ENCODE measurements around the gene CORO1C.

CORO1C gene

DNA sequence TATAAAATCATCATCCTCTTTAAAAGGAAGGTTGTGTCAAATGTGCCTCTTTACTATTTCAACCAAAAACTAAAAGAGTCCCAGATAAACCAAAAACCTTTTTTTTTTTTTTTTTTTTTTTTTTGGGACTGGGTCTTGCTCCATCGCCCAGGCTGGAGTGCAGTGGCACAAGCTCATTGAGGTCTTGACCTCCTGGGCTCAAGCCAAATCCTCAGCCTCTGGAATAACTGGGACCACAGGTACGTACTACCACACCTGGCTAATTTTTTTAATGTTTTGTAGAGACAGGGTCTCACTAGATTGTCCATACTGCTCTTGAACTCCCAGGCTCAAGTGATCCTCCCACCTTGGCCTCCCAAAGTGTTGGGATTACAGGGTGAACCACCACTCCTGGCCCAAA, 81.2 kb downstream of the CORO1C start:
- no peaks in the 10 kb centered on the region for H3K9me3 ChIP-seq (ENCODE audit: control insufficient read depth, low read length)
- no peak for DNase-seq (ENCODE audit: low read depth)
- H3K9ac ChIP-seq (ENCODE audit: low read length): no peak overlapping the region
- H3K27me3 ChIP-seq (replicated peaks; ENCODE audit: control insufficient read depth, insufficient read depth, low read length): no peaks in the 10 kb centered on the region
- H3K36me3 ChIP-seq (ENCODE audit: control insufficient read depth, insufficient read depth, low read length, severe bottlenecking): peaks cover 97% of the 10 kb centered on the region
- H3K4me3 ChIP-seq (ENCODE audit: low read length): no peak overlapping the region
- peaks cover 37% of the 10 kb centered on the region for H3K4me1 ChIP-seq (ENCODE audit: control insufficient read depth, insufficient read depth, low read length)

DNA sequence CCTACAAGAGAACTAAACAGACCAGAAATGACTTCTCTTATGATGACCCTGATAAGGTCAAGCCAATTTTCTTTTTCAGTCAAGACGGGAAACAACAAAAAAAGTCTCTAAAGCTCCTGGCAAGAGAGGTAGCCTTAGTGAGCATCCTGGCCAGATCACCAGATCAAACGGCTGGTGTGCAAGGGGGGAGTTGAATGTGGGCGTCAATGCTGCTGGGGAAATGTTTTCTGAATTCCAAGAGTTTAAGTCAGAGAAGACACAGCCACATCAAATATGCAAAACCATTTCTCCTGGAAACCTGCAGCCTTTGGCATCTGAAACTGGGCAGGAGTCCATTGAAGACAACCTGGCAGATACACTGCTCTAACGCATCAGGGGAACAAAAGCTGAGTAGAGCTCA, 81.6 kb downstream of the CORO1C start:
- no peaks in the 10 kb centered on the region for H3K27me3 ChIP-seq (replicated peaks; ENCODE audit: control insufficient read depth, insufficient read depth, low read length)
- peaks cover 98% of the 10 kb centered on the region for H3K36me3 ChIP-seq (ENCODE audit: control insufficient read depth, insufficient read depth, low read length, severe bottlenecking)
- peak; percentile 77 for DNase-seq (ENCODE audit: low read depth)
- no peak overlapping the region for H3K4me3 ChIP-seq (ENCODE audit: low read length)
- H3K9ac ChIP-seq (ENCODE audit: low read length): peak overlapping the region; percentile 28
- peaks cover 39% of the 10 kb centered on the region for H3K4me1 ChIP-seq (ENCODE audit: control insufficient read depth, insufficient read depth, low read length)
- no peaks in the 10 kb centered on the region for H3K9me3 ChIP-seq (ENCODE audit: control insufficient read depth, low read length)

DNA sequence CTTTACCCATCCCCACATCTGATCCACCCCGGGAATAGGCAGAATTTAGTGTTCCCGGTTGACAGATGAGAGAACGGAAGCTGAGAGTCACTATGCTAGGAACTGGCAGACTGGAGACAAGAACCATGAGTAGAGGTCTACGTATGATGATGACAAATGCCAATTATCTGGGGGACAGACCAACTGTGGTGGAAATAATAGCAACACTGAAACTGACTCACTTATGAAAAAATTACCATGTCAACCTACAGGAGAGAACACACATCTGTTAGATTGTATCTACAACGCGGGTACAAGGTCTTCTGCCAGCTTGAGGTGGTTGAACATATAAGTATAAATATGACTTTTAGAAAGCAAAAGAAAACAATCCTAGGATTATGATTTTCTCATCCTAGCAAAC, 82.2 kb downstream of the CORO1C start:
- Histone ChIP-seq H3K36me3 (ENCODE audit: control insufficient read depth, insufficient read depth, low read length, severe bottlenecking) (peaks cover 98% of the 10 kb centered on the region), H3K4me3 (ENCODE audit: low read length) (no peak overlapping the region), H3K27me3 (replicated peaks; ENCODE audit: control insufficient read depth, insufficient read depth, low read length) (no peaks in the 10 kb centered on the region), H3K9me3 (ENCODE audit: control insufficient read depth, low read length) (no peaks in the 10 kb centered on the region), H3K9ac (ENCODE audit: low read length) (no peak overlapping the region), H3K4me1 (ENCODE audit: control insufficient read depth, insufficient read depth, low read length) (peaks cover 43% of the 10 kb centered on the region)
- DNase-seq (ENCODE audit: low read depth): peak; percentile 72

DNA sequence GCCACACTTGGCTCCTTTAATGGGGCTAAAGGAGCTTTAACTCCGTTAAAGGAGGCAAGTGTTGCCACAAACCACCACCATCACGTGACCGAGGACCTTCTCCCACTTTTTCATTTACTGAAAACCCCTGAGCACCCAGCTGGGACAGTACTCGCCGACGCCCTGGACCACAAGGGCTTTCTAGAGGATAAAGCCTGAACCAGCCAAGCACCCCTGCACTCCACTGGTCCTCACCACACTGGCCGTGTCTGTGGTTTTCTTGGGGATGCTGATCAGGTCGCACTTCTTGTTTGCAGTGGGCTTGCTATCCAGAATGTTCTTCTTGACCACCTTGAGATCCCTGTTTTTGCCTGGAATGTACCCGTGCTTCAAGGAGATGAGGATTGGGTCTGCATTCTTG, 82.9 kb downstream of the CORO1C start:
- no peaks in the 10 kb centered on the region for H3K27me3 ChIP-seq (replicated peaks; ENCODE audit: control insufficient read depth, insufficient read depth, low read length)
- H3K4me1 ChIP-seq (ENCODE audit: control insufficient read depth, insufficient read depth, low read length): peaks cover 50% of the 10 kb centered on the region
- no peak overlapping the region for H3K9ac ChIP-seq (ENCODE audit: low read length)
- no peak overlapping the region for H3K4me3 ChIP-seq (ENCODE audit: low read length)
- no peak for DNase-seq (ENCODE audit: low read depth)
- peaks cover 97% of the 10 kb centered on the region for H3K36me3 ChIP-seq (ENCODE audit: control insufficient read depth, insufficient read depth, low read length, severe bottlenecking)
- H3K9me3 ChIP-seq (ENCODE audit: control insufficient read depth, low read length): no peaks in the 10 kb centered on the region

DNA sequence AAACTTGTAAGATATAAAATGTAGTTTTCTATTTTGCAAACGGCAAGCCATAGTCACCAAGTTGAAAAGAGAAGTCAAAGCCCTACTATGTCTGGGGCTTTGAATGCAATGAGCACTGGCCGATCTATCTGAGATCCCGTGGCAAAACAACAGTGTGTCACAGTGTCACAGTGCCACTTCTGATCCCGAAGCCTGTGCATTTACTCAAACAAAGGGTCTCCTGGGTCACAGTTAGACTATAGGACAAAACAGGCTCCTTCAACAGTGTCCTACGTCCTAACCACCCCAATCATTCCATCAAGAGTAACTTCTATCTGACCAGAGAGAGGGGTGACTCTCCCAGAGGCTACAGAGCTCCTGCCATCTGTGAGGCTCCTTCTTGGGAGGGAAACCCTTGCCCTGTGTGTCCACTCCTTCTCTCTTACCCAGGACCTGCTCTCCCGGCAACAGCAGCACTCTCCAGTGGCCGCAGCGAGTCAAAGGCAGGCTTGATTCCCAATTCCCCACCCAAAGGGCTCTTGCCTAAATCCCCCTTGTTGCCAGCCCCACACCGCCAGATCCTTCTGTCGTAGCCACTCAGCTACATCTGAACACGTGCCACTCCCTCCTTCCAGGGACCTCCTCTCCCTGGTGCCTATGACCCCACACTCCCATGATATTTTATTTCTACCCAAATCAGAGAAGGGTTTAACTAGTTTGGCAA, 83.6 kb downstream of the CORO1C start:
- peak overlapping the region; percentile 29 for H3K9ac ChIP-seq (ENCODE audit: low read length)
- H3K36me3 ChIP-seq (ENCODE audit: control insufficient read depth, insufficient read depth, low read length, severe bottlenecking): peaks cover 95% of the 10 kb centered on the region
- peaks cover 57% of the 10 kb centered on the region for H3K4me1 ChIP-seq (ENCODE audit: control insufficient read depth, insufficient read depth, low read length)
- no peaks in the 10 kb centered on the region for H3K9me3 ChIP-seq (ENCODE audit: control insufficient read depth, low read length)
- H3K27me3 ChIP-seq (replicated peaks; ENCODE audit: control insufficient read depth, insufficient read depth, low read length): no peaks in the 10 kb centered on the region
- DNase-seq (ENCODE audit: low read depth): no peak
- H3K4me3 ChIP-seq (ENCODE audit: low read length): no peak overlapping the region

DNA sequence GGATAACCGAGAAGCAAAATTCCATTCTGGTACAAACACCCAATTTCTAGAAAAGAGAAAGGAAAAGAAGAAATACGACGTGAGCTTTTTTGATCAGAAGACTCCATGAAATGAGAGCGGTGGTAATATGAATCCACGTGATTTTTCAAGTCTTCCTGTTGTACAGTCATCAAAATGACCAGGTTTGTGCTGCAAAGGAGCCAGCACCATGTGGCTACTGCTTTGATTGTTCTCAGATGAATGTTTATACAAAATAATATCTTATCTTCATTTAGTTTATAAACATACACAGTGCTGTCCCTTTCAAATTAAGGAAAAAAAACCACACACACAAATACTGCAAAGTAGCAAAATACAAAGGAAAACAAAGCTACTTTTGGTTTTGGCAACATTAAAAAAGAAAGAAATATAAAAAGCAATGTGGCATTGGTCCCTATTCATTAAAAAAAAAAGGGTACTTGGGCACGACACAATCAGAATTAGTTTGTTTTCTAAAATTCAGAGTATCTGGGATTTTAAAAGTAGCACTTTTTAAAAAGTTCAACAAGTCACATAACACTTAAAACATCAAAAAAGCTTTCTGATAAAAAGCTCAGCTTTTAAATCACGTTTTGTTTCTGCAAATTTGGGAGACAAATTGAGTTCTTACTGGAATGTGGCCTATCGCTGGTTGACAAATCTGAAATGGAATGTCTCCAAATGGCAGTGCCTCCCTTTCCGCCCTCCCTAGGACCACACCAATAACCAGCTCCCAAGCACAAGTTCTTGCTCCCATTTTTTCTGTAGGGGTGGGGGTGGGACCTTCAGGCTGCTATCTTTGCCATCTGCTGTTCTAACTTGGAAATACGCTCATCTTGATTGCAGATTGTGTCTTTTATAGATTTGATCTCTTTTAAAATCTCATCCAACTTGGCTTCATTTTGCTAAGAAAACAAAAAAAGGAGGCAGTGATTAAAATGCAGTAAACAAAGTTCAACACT, 84.4 kb downstream of the CORO1C start:
- H3K36me3 ChIP-seq (ENCODE audit: control insufficient read depth, insufficient read depth, low read length, severe bottlenecking): peaks cover 90% of the 10 kb centered on the region
- peak overlapping the region; percentile 29 for H3K9ac ChIP-seq (ENCODE audit: low read length)
- DNase-seq (ENCODE audit: low read depth): peak; percentile 34
- no peak overlapping the region for H3K4me3 ChIP-seq (ENCODE audit: low read length)
- H3K27me3 ChIP-seq (replicated peaks; ENCODE audit: control insufficient read depth, insufficient read depth, low read length): no peaks in the 10 kb centered on the region
- no peaks in the 10 kb centered on the region for H3K9me3 ChIP-seq (ENCODE audit: control insufficient read depth, low read length)
- peaks cover 59% of the 10 kb centered on the region for H3K4me1 ChIP-seq (ENCODE audit: control insufficient read depth, insufficient read depth, low read length)

DNA sequence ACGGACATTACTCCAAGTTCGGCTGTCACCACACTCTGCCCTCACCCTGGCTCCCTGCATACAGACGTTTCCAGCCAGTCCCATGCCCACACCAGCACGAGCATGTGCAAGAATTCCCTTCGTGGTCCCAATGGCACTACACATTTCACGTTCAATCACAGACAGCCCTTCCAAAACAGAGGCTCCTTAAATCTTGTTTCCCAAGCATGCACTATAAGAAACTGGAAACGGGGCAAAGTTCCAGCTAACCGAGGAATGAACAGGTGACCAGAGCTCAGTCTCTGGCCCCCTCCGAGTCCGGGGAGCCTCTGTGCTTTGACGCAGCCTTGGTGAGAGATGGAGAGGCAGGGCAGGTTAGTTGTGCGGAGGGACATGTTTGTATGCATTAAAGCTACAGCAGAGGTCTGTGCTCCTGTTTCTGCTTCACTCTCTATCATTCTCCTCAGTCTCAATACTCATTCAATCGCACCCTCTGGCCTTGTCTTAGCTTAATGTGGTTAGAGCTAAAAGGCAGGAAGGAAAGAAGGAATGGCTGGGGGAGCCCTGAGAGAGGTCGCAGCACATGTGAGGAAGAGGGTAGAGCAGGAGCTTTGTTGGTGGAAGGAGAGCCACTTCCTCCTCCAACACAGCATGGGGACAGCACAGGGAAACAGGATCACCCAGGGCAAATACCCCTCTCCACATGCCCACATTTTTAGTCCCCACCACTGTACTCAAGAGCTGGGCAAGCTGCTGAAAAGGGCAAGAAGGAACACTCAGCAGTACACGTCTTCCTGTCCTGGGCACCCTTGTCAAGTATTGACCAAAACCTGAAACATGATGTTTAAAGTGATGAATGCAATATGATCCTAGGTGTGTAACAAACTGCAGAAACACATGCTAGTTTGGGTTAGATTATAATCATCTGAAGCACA, 85.4 kb downstream of the CORO1C start:
- DNase-seq (ENCODE audit: low read depth): no peak
- Histone ChIP-seq H3K36me3 (ENCODE audit: control insufficient read depth, insufficient read depth, low read length, severe bottlenecking) (peaks cover 82% of the 10 kb centered on the region), H3K27me3 (replicated peaks; ENCODE audit: control insufficient read depth, insufficient read depth, low read length) (no peaks in the 10 kb centered on the region), H3K4me1 (ENCODE audit: control insufficient read depth, insufficient read depth, low read length) (peaks cover 68% of the 10 kb centered on the region), H3K9me3 (ENCODE audit: control insufficient read depth, low read length) (no peaks in the 10 kb centered on the region), H3K4me3 (ENCODE audit: low read length) (no peak overlapping the region), H3K9ac (ENCODE audit: low read length) (no peak overlapping the region)

DNA sequence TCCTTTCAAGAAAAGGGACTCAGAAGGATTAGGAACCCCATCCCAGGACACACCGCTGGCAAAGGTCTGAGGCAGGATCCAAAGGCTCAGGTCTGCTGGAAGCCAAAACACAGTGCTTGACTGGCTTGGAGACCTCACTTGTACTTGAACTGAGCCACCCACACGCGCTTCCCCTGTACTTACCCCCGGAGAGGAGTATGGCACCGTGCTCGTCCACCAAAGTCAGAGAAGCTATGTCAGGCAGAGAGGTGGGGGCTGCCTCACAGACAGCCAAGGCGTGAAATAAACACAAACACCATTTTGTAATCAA, 86.6 kb downstream of the CORO1C start:
- Histone ChIP-seq H3K27me3 (replicated peaks; ENCODE audit: control insufficient read depth, insufficient read depth, low read length) (no peaks in the 10 kb centered on the region), H3K4me3 (ENCODE audit: low read length) (no peak overlapping the region), H3K4me1 (ENCODE audit: control insufficient read depth, insufficient read depth, low read length) (peaks cover 66% of the 10 kb centered on the region), H3K9me3 (ENCODE audit: control insufficient read depth, low read length) (no peaks in the 10 kb centered on the region), H3K9ac (ENCODE audit: low read length) (no peak overlapping the region), H3K36me3 (ENCODE audit: control insufficient read depth, insufficient read depth, low read length, severe bottlenecking) (peaks cover 77% of the 10 kb centered on the region)
- no peak for DNase-seq (ENCODE audit: low read depth)

DNA sequence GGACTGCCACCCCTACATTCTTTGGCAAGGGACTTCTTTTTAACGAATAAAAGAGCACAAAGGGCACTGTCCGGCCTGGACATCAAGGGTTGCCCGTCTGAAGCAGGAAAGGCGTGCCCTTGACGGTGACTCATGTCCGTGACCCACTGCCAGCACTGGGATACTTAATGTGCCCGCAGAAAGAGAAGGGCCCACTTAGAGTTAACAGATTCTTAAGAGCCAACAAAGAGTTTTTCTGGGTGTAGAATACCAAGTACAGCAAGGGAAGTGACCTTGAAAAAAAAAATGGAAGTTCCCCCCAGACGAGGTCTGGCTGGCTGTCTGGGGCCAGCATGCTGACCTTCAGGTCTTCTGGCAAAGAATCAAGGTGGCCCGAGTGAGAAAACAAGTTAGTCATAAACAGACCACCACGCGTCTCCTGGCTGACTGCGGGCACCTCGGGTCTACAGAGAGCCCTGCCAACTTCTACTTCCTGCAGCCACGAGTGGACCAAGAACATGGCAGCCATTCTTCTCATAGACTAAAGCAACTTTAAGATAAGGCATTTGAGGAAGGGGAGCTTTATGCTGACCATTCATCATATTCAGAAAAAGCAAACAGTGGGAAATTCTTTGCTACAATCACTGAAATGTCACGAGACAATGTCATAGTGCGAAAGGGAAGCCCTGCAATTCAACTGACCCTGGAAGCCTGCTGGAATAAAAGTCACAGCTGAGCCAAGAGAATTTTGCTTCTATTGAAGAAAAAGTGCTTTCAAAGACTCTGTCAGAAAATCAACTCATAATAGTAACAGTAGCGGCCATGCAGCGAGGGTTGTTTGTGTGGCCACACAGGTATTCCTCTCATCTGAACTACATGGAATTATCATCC, 87.1 kb downstream of the CORO1C start:
- H3K36me3 ChIP-seq (ENCODE audit: control insufficient read depth, insufficient read depth, low read length, severe bottlenecking): peaks cover 71% of the 10 kb centered on the region
- H3K4me3 ChIP-seq (ENCODE audit: low read length): no peak overlapping the region
- peaks cover 63% of the 10 kb centered on the region for H3K4me1 ChIP-seq (ENCODE audit: control insufficient read depth, insufficient read depth, low read length)
- no peak overlapping the region for H3K9ac ChIP-seq (ENCODE audit: low read length)
- H3K27me3 ChIP-seq (replicated peaks; ENCODE audit: control insufficient read depth, insufficient read depth, low read length): no peaks in the 10 kb centered on the region
- DNase-seq (ENCODE audit: low read depth): no peak
- H3K9me3 ChIP-seq (ENCODE audit: control insufficient read depth, low read length): no peaks in the 10 kb centered on the region

DNA sequence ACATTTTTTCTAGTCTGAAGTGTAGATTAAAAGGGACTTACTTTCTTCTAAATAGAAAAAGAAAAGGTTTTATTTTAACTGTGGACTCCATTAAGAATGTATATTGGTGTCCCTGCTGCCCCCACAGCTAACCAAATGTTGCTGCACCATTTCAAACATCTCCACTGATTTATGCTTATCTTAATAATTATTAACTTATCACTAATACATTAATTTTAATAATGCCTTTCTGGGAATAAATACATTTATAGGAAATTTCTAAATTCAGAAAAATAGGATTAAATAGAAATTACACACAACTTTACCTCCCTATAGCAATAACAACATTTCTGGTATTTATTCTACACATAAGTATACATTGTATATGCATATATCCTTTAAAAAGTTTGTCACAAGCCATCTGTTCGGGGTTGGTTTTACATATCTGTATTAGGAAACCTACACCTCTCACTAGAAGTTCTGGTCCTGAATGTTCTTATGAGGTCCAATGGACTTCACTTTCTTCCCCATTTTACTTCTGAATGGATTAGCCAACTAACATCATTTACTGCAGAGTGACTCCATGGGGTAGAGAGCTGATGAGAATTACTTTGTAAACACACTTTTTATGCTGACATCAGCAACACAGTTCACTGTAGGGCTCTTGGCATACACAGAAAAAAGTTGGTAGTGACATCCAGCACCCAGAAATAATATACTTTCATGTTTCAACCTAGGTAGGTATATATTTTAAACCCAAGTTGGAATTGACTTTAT, 88.2 kb downstream of the CORO1C start:
- DNase-seq (ENCODE audit: low read depth): no peak
- peaks cover 63% of the 10 kb centered on the region for H3K4me1 ChIP-seq (ENCODE audit: control insufficient read depth, insufficient read depth, low read length)
- peaks cover 60% of the 10 kb centered on the region for H3K36me3 ChIP-seq (ENCODE audit: control insufficient read depth, insufficient read depth, low read length, severe bottlenecking)
- H3K4me3 ChIP-seq (ENCODE audit: low read length): no peak overlapping the region
- H3K9me3 ChIP-seq (ENCODE audit: control insufficient read depth, low read length): no peaks in the 10 kb centered on the region
- H3K27me3 ChIP-seq (replicated peaks; ENCODE audit: control insufficient read depth, insufficient read depth, low read length): no peaks in the 10 kb centered on the region
- H3K9ac ChIP-seq (ENCODE audit: low read length): no peak overlapping the region
